Stimulated activated CD8-positive, alpha-beta memory T cell treated with anti-CD3 and anti-CD28 coated beads, Interleukin-7, amount 100 ng/mL, for 48 hours (primary cell): ENCODE measurements around the gene TMEM135.
"Not testable (repeated sequence)": the region's sequence is repeated elsewhere in the genome, so short reads cannot be mapped to it uniquely, and the experiment has no call there.

Source experiments
- DNase-seq, 2 donors: peaks; one replicate each; pipeline ENCODE4 v3.0.0-alpha.2; 2020; ENCODE audit warnings: low read depth in 1 of 2; ENCODE audit errors: extremely low read depth in 1 of 2

TMEM135 gene

DNA sequence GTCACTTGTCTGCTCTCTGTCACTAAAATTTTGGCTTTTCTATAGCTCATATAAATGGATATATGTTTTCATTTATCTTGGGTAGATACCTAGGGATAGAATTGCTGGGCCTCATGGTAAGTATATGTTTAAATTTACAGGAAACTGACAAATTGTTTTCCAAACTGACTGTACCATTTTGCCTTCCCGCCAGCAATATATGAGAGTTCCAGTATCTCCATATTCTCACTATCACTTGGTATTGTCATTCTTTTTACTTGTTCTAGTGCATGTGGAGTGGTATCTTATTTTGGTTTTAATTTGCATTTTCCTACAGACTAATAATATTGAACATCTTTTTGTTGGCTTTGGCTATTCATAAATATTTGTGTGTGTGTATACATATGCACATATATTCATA, 101.7 kb downstream of the TMEM135 start:
- DNase-seq = no peak

GRCh38 chr11:87141322-87141721, 103.6 kb downstream of the TMEM135 start:
- DNase-seq = no peak

DNA sequence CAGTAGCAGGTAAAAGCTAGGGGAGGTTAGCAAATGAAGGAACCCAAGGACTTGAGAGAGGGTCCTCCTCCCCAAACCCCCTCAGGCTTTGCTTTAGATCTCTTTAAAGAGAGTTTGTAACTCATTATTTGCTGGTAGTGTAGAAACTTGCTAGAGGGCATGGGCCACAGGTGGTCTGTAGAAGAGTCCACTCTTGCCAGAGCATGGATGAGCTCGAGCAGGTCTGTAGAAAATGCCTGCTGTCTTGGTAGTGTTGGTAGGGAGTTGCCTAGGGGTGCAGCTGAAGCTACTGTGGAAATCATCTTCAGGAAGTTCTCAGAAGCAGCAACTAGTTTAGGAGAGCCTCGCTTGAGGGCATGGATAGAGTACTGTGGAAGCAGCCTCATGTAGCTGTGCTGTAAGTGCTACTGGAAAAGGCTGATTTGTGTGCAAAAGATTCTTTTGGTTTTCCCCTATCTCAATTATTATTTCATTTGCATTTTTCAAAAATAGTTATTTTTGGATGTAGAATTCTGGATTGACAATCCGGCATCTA, 104.3 kb downstream of the TMEM135 start:
- no peak for DNase-seq

DNA sequence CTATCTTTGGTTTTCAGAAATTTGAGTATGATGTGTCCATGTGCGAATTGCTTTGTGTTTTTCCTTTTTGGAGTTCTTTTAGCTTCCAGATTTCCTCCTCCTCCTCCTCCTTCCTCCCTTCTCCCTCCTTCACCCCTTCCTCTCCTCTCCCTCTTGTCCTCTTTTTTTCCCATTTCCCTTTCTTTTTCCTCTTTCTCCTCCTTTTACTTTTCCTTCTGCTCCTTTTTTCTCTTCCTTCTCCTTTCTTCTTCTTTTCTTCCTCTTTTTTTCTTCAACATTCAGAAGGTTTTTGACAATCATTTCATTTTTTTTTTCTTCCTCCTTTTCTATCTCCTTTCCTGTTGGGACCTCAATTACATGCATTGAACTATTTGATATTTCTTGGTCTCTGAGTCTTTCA, 104.9 kb downstream of the TMEM135 start:
- no peak for DNase-seq

GRCh38 chr11:87143641-87144040, 105.9 kb downstream of the TMEM135 start:
- no peak for DNase-seq

DNA sequence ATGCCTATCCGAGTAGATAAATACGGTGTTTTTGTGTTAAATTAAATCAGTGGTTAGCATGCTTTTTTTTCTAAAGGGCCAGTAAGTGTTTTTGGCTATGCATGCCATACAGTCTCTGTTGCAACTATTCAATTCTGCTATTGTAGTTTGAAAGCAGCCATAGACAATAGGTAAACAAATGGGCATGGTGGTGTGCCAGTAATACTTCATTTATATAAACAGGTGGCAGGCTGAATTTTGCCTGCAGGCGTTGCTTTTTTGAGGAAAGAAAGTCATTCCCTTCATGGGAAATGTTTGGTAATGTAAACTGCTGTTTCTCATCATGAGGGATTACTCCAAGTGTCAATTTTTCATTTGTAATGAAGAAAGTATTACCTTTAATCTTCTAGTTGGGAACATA, 106.5 kb downstream of the TMEM135 start:
- DNase-seq = no peak

GRCh38 chr11:87148749-87149148, 111.0 kb downstream of the TMEM135 start:
- DNase-seq = no peak

DNA sequence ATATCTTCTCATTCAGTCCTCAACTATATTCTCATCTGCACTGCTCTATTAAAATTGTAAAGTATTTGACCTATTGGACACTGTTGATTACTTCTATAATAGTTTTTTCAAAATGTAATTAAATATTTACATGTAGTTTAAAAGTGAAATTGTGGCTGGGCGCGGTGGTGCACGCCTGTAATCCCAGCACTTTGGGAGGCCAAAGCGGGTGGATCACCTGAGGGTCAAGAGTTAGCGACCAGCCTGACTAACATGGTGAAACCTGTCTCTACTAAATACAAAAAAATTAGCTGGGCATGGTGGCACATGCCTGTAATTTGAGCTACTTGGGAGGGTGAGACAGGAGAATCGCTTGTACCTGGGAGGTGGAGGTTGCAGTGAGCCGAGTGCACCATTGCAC, 112.0 kb downstream of the TMEM135 start:
- DNase-seq = not testable (repeated sequence)

DNA sequence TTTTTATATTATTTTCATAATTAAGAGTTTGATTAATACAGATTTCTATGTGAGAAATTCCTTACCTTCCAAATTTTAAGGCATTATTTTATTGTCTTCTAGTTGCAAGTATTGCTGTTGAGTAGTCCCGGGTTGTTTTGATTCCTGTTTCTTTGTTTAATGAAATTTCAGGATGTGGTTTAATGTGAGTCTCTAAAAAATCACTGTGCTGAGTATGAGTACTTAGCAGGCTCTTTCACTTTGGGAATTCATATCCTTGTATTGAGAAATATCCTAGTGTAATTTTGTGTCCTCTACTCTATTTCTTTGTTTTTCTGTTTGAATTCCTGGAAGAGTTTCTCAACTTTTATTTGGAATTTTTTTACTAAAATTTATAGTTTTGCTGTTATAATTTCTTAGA, 113.2 kb downstream of the TMEM135 start:
- DNase-seq = no peak

GRCh38 chr11:87154246-87154645, 116.5 kb downstream of the TMEM135 start:
- no peak for DNase-seq

GRCh38 chr11:87156970-87157369, 119.2 kb downstream of the TMEM135 start:
- no peak for DNase-seq

DNA sequence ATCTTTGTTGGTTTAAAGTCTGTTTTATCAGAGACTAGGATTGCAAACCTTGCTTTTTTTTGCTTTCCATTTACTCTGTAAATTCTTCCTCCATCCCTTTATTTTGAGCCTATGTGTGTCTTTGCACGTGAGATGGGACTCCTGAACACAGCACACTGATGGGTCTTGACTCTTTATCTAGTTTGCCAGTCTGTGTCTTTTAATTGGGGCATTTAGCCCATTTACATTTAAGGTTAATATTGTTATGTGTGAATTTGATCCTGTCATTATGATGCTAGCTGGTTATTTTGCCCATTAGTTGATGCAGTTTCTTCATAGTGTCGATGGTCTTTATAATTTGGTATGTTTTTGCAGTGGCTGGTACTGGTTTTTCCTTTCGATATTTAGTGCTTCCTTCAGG, 131.3 kb downstream of the TMEM135 start:
- DNase-seq = not testable (repeated sequence)

GRCh38 chr11:87173185-87174039, 135.7 kb downstream of the TMEM135 start:
- DNase-seq = no peak

DNA sequence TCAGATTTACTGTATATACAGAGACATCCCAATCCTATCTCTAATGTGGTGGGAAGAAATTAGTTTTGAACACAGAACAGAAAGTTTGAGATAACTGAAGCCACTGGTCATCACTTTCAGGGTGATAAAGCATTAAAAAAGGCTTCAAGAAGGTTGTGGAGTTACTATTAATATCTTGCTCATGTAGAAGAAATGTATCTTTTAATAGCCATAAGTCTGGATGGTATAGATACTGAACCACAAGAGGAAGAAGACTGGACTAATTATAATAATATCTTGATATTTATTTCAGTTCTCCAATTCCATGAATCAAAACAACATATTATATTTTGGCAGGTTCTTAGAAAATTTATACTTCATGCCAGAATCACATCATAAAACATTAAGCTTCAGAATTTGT, 137.1 kb downstream of the TMEM135 start:
- no peak for DNase-seq

GRCh38 chr11:87176044-87176443, 138.3 kb downstream of the TMEM135 start:
- no peak for DNase-seq

- DNase-seq = no peak
These were observed 141.9 kb downstream of the TMEM135 start for GRCh38 chr11:87179621-87180020.

DNA sequence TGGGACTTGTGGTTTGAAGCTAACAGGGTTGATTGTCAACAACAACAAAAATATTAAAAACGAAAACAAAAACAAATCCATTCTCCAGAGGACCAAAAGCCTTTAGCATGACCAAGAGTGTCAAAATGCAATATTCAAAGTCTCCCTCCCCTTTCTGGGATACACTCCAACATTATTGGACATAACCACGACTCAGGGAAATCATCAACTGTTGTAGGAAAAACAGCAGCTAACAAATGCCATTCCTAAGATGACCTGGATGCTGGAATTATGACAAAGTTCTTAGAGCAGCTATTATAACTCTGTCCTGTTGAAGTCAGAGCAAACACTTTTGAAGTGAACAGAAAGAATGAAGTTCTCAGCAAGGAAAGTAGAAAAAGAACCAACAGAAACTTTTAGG, 143.0 kb downstream of the TMEM135 start:
- DNase-seq = no peak

DNA sequence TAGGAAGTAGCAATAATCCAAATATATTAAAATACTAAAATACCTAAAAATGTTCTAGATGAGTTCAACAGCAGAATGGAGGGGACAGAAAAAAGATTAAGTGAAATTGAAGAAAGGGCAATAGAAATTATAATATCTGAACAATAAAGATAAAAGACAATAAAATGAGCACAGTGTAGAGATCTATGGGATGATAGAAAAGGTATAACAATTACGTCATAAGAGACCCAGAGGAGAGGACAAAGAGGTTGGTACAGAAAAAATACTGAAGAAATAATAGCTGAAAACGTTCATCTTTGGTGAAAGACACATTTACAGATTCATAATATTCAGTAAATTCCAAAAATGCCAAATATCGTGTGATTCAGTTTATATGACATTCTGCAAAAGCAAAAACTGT, 143.4 kb downstream of the TMEM135 start:
- DNase-seq = no peak

GRCh38 chr11:87185228-87185627, 147.5 kb downstream of the TMEM135 start:
- DNase-seq = no peak

GRCh38 chr11:87187076-87187475, 149.3 kb downstream of the TMEM135 start:
- no peak for DNase-seq

DNA sequence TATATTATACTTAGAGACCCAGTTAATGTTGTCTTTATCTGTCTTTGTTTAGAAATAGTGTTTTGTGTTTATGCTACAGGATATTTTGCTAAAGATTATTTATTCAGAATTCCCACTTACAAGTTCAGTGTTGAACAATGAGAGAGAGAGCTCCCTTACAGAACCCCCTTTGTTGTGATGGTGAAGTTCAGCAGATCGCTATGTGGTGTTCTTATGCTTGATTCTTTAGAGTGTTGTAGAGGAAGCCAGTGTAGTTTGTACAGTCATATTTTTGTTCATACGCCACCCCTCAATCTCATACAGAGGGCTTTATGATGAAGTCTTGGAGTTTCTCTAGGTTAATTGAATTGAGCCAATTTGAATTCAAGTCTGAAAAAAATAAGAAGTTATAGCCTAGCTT, 150.2 kb downstream of the TMEM135 start:
- DNase-seq = no peak

DNA sequence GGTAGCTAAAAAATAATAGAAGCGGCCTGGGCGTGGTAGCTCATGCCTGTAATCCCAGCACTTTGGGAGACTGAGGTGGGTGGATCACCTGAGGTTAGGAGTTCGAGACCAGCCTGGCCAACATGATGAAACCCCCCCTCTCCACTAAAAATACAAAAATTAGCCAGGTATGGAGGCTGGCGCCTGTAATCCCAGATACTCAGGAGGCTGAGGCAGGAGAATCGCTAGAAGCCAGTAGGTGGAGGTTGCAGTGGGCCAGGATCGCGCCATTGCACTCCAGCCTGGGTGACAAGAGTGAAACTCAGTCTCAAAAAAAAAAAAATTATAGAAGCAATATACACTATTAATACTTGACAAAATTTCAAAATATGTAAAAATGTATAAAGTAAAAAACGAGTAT, 150.7 kb downstream of the TMEM135 start:
- not testable (repeated sequence) for DNase-seq

DNA sequence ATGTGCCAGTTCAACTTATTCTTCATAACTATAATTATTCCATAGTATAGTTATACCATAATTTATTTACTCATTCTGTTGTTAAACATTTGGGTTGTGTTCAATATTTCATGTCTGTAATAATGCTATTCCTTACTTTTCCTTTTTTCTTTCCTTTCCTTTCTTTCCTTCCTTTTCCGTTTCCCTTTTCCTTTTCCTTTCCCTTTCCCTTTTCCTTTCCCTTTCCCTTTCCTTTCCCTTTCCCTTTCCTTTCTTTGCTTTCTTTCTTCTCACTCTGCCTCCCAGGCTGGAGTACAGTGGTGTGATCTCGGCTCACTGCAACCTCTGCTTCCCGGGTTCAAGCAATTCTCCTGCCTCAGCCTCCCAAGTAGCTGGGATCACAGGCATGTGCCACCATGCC, 151.2 kb downstream of the TMEM135 start:
- DNase-seq = not testable (repeated sequence)
